Measurements from ENCODE around the gene MEF2C. TPM values are rescaled to one million over a fixed set of nuclear protein-coding genes. Genes with fewer than 3 reads are reported as not detected.

The MEF2C gene
- total and polyA plus RNA-seq, 2 experiments from 2014 or later: 0.97 to 1.6 TPM

DNA sequence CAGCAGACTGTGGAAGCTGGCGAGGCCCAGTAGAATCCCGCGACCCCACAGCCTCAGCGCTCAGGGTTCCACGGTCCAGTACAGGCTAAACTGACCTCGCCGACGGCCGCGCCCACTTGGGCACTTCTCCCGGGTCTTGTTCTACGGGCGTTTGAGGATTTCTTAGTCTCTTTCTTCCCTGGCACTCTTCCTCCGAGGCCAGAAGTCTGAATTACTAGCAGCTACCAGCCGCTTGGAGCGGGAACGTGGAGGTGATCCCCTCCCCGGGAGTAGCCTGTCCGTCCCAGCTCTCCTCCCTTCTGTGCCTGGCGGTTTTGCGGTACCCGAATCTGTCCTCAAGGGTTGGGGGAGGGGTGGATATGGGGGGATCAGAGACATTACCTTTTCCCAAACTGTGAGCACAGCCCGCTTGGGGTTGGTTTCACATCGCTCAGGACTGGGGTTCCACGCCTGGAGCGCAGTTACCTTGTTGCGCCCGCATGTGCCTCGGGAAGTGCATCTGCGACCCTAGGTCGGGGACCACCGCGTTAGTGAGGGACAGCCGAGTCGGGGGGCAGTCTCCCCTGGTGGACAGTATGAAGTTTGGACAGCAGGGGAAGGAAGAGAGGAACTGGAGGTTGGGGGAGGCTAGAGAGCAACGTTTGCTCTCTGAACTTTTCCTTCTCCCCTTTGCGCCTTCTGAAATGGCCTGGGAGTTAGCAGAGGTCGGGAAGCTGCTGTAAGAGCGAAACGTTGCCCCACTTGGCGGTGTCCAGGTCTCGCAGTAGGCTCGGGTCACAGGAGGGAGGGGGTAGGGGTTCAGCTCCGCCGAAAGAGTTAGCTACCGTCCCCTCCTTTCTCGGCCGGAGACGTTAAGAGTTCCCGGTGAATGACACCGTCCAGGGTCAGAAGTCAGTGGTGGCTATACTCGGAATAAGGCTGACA lies 190.8 kb downstream of the MEF2C start:
- ATAC-seq (peak; percentile 3), DNase-seq (ENCODE audit: low spot score) (no peak)
- H3K79me2 ChIP-seq (replicated peaks; ENCODE audit: insufficient read depth): no peaks in the 10 kb centered on the region
- peaks cover 21% of the 10 kb centered on the region for H3F3A ChIP-seq (replicated peaks; ENCODE audit: low read depth)
- H3K9me3 Mint-ChIP-seq: peaks cover 8% of the 10 kb centered on the region; the same call in 2 of the 3 replicates
- H3K4me1 ChIP-seq (ENCODE audit: insufficient read depth): peaks cover 87% of the 10 kb centered on the region
- peak overlapping the region; percentile 67 for H2AFZ ChIP-seq
- H3K9me2 ChIP-seq (ENCODE audit: insufficient read depth): no peaks in the 10 kb centered on the region
- no peaks in the 10 kb centered on the region for H3K36me3 ChIP-seq (ENCODE audit: insufficient read depth)
- no peak for TF ChIP-seq STAT1 (IDR thresholded peaks at IDR 0.05; ENCODE audit: unreplicated experiment)
- peak; percentile 87 for TF ChIP-seq EZH2 (IDR thresholded peaks at IDR 0.05; ENCODE audit: low read depth, unreplicated experiment)
- TF ChIP-seq EZH2phosphoT487 (IDR thresholded peaks at IDR 0.05; ENCODE audit: unreplicated experiment): peak; percentile 34
- no peak for TF ChIP-seq NANOG (IDR thresholded peaks at IDR 0.05; ENCODE audit: borderline replicate concordance)
- 0 out of 2 replicates have a peak, but pooled peaks have one; percentile 18 for TF ChIP-seq POLR2AphosphoS5 (IDR thresholded peaks at IDR 0.05; ENCODE audit: low read depth)
- no peak for TF ChIP-seq ZNF114 (CRISPR knock-in tag; IDR thresholded peaks at IDR 0.05)
- TF ChIP-seq, protein P1, sequence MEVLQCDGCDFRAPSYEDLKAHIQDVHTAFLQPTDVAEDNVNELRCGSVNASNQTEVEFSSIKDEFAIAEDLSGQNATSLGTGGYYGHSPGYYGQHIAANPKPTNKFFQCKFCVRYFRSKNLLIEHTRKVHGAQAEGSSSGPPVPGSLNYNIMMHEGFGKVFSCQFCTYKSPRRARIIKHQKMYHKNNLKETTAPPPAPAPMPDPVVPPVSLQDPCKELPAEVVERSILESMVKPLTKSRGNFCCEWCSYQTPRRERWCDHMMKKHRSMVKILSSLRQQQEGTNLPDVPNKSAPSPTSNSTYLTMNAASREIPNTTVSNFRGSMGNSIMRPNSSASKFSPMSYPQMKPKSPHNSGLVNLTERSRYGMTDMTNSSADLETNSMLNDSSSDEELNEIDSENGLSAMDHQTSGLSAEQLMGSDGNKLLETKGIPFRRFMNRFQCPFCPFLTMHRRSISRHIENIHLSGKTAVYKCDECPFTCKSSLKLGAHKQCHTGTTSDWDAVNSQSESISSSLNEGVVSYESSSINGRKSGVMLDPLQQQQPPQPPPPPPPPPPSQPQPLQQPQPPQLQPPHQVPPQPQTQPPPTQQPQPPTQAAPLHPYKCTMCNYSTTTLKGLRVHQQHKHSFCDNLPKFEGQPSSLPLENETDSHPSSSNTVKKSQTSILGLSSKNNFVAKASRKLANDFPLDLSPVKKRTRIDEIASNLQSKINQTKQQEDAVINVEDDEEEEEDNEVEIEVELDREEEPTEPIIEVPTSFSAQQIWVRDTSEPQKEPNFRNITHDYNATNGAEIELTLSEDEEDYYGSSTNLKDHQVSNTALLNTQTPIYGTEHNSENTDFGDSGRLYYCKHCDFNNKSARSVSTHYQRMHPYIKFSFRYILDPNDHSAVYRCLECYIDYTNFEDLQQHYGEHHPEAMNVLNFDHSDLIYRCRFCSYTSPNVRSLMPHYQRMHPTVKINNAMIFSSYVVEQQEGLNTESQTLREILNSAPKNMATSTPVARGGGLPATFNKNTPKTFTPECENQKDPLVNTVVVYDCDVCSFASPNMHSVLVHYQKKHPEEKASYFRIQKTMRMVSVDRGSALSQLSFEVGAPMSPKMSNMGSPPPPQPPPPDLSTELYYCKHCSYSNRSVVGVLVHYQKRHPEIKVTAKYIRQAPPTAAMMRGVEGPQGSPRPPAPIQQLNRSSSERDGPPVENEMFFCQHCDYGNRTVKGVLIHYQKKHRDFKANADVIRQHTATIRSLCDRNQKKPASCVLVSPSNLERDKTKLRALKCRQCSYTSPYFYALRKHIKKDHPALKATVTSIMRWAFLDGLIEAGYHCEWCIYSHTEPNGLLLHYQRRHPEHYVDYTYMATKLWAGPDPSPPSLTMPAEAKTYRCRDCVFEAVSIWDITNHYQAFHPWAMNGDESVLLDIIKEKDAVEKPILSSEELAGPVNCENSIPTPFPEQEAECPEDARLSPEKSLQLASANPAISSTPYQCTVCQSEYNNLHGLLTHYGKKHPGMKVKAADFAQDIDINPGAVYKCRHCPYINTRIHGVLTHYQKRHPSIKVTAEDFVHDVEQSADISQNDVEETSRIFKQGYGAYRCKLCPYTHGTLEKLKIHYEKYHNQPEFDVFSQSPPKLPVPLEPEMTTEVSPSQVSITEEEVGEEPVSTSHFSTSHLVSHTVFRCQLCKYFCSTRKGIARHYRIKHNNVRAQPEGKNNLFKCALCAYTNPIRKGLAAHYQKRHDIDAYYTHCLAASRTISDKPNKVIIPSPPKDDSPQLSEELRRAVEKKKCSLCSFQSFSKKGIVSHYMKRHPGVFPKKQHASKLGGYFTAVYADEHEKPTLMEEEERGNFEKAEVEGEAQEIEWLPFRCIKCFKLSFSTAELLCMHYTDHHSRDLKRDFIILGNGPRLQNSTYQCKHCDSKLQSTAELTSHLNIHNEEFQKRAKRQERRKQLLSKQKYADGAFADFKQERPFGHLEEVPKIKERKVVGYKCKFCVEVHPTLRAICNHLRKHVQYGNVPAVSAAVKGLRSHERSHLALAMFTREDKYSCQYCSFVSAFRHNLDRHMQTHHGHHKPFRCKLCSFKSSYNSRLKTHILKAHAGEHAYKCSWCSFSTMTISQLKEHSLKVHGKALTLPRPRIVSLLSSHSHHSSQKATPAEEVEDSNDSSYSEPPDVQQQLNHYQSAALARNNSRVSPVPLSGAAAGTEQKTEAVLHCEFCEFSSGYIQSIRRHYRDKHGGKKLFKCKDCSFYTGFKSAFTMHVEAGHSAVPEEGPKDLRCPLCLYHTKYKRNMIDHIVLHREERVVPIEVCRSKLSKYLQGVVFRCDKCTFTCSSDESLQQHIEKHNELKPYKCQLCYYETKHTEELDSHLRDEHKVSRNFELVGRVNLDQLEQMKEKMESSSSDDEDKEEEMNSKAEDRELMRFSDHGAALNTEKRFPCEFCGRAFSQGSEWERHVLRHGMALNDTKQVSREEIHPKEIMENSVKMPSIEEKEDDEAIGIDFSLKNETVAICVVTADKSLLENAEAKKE (CRISPR knock-in tag; IDR thresholded peaks at IDR 0.05): no peak
- TF ChIP-seq, protein P2, sequence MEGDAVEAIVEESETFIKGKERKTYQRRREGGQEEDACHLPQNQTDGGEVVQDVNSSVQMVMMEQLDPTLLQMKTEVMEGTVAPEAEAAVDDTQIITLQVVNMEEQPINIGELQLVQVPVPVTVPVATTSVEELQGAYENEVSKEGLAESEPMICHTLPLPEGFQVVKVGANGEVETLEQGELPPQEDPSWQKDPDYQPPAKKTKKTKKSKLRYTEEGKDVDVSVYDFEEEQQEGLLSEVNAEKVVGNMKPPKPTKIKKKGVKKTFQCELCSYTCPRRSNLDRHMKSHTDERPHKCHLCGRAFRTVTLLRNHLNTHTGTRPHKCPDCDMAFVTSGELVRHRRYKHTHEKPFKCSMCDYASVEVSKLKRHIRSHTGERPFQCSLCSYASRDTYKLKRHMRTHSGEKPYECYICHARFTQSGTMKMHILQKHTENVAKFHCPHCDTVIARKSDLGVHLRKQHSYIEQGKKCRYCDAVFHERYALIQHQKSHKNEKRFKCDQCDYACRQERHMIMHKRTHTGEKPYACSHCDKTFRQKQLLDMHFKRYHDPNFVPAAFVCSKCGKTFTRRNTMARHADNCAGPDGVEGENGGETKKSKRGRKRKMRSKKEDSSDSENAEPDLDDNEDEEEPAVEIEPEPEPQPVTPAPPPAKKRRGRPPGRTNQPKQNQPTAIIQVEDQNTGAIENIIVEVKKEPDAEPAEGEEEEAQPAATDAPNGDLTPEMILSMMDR (conservative IDR thresholded peaks at IDR 0.05; ENCODE audit: low read depth in 2 of 2): peak in 1 of 2 experiments; percentile 31; a peak in 1 of 4 replicates
- TF ChIP-seq JUNB (IDR thresholded peaks at IDR 0.05; ENCODE audit: unreplicated experiment): no peak
- H3K27me3 Mint-ChIP-seq (ENCODE audit: insufficient read depth, low read depth, poor library complexity): peaks cover 97% of the 10 kb centered on the region
- no peaks in the 10 kb centered on the region for H4K20me1 ChIP-seq (replicated peaks; ENCODE audit: insufficient read depth)
- peaks cover 81% of the 10 kb centered on the region for H3K4me1 Mint-ChIP-seq
- H3K36me3 Mint-ChIP-seq (ENCODE audit: low read depth): no peaks in the 10 kb centered on the region
- peak overlapping the region; percentile 58 for H3K4me3 ChIP-seq
- H3K4me3 Mint-ChIP-seq: peak overlapping the region; percentile 68
- H3K4me2 ChIP-seq: peak overlapping the region; percentile 86
- H3K27me3 ChIP-seq (ENCODE audit: insufficient read depth): peaks cover 100% of the 10 kb centered on the region
- H3K27ac Mint-ChIP-seq: no peak overlapping the region
- H3K27ac ChIP-seq (ENCODE audit: low read depth): no peak overlapping the region
